Natural killer cell (primary cell): Measurements from ENCODE around the gene MMP24OS. TPM values are rescaled to one million over a fixed set of nuclear protein-coding genes. Genes with fewer than 3 reads are reported as not detected.

Experiments used
- ATAC-seq, 3 donors: fragments of 150-1000 bp in 2 of 3; fragments of 200-7000 bp in 1 of 3; cut with Tn5 transposase; 1 replicate in 1 of 3; 2 replicates in 2 of 3; pipeline ENCODE4 v1.10.0; 2021; ENCODE audit warnings: mild to moderate bottlenecking in 2 of 3, moderate library complexity in 2 of 3
- DNase-seq, 2 donors: peaks; one replicate each; pipeline versions ENCODE4 v3.0.0 to v3.0.0-alpha.2; 2013 to 2021; ENCODE audit warnings: mixed read lengths in 1 of 2
- H3K27ac ChIP-seq: one replicate; pipeline ENCODE4 v1.5.1; 2013; ENCODE audit warnings: mild to moderate bottlenecking, low read length
- H3K27me3 ChIP-seq: one replicate; pipeline ENCODE4 v1.6.1; 2013; ENCODE audit warnings: low read length; ENCODE audit not compliant: control insufficient read depth, insufficient read depth
- H3K36me3 ChIP-seq: one replicate; pipeline ENCODE4 v1.6.1; 2013; ENCODE audit warnings: low read length; ENCODE audit not compliant: control insufficient read depth, insufficient read depth
- H3K4me1 ChIP-seq: one replicate; pipeline ENCODE4 v1.6.1; 2013; ENCODE audit warnings: low read length; ENCODE audit not compliant: control insufficient read depth, insufficient read depth
- H3K4me3 ChIP-seq: one replicate; pipeline ENCODE4 v1.5.1; 2013; ENCODE audit warnings: low read length
- H3K9me3 ChIP-seq: one replicate; pipeline ENCODE4 v1.6.1; 2013; ENCODE audit warnings: low read length; ENCODE audit not compliant: control insufficient read depth, insufficient read depth
- H3K27ac Mint-ChIP-seq, 2 donors: one replicate each; pipeline ENCODE4 v1.8.0; 2022; ENCODE audit warnings: mild to moderate bottlenecking in 2 of 2, mixed read lengths in 2 of 2, moderate library complexity in 1 of 2
- H3K27me3 Mint-ChIP-seq, 2 donors: one replicate each; pipeline ENCODE4 v1.8.0; 2022; ENCODE audit warnings: low read depth in 2 of 2, mixed read lengths in 2 of 2
- H3K36me3 Mint-ChIP-seq: one replicate; pipeline ENCODE4 v1.8.0; 2022; ENCODE audit warnings: mixed read lengths
- H3K4me1 Mint-ChIP-seq, 2 donors: one replicate each; pipeline ENCODE4 v1.8.0; 2022; ENCODE audit warnings: mixed read lengths in 2 of 2
- H3K4me3 Mint-ChIP-seq: one replicate; pipeline ENCODE4 v1.8.0; 2022; ENCODE audit warnings: mild to moderate bottlenecking, moderate library complexity, mixed read lengths
- H3K9me3 Mint-ChIP-seq, 2 donors: one replicate each; pipeline ENCODE4 v1.8.0; 2022; ENCODE audit warnings: mixed read lengths in 2 of 2
- CTCF ChIP-seq: fragments of 200-600 bp; IDR thresholded peaks from one replicate; pipeline ENCODE4 v1.8.0; 2022; ENCODE audit warnings: antibody characterized with exemption
- WGBS: methylation state at CpG from one replicate; pipeline ENCODE4 v1.1.7; 2013; ENCODE audit warnings: missing lambda C conversion rate; ENCODE audit not compliant: insufficient coverage; 5-methylcytosine and 5-hydroxymethylcytosine counted together
- intact Hi-C: fragments of 100-400 bp; cut with micrococcal nuclease; formaldehyde crosslinking; loops from one replicate; pipeline ENCODE4 v1.14.2; 2022
- total RNA-seq, 4 donors: library from RNA; stranded (reverse); fragments of 120-200 nt in 1 of 4; gene quantifications; one replicate each; pipeline versions ENCODE4 v1.2.3 to v1.2.4, GENCODE V29; 2013 to 2022

Gene MMP24OS
- total RNA-seq, 3 donors from 2014 or later (not counting 1 experiment from before 2014, with no cell fraction given), result 76.5 to 92.7 (median 86.6) TPM

- DNase-seq (no peak), ATAC-seq (no peak)
- no peak overlapping the region for H3K27ac Mint-ChIP-seq
- no peak overlapping the region for H3K27ac ChIP-seq
- no peak overlapping the region for H3K4me3 Mint-ChIP-seq
- H3K9me3 ChIP-seq, result no peaks in the 10 kb centered on the region
- TF ChIP-seq CTCF, result no peak
- no peaks in the 10 kb centered on the region for H3K9me3 Mint-ChIP-seq
- peaks cover 9% of the 10 kb centered on the region for H3K4me1 ChIP-seq
- no peaks in the 10 kb centered on the region for H3K36me3 Mint-ChIP-seq
- no peak overlapping the region for H3K4me3 ChIP-seq
- intact Hi-C loops, result no loop called here
- no peaks in the 10 kb centered on the region for H3K36me3 ChIP-seq
- H3K27me3 ChIP-seq, result no peaks in the 10 kb centered on the region
- H3K27me3 Mint-ChIP-seq, result no peaks in the 10 kb centered on the region
- peaks cover 8 to 22% of the 10 kb centered on the region in 2 donors for H3K4me1 Mint-ChIP-seq
Observed at GRCh38 chr20:35319871-35320197, 41.9 kb upstream of the MMP24OS start.

- Mint-ChIP-seq H3K27ac (no peak overlapping the region), H3K4me1 (peaks cover 13 to 27% of the 10 kb centered on the region in 2 donors), H3K27me3 (no peaks in the 10 kb centered on the region), H3K4me3 (no peak overlapping the region), H3K9me3 (no peaks in the 10 kb centered on the region), H3K36me3 (no peaks in the 10 kb centered on the region)
- Histone ChIP-seq H3K27ac (no peak overlapping the region), H3K27me3 (no peaks in the 10 kb centered on the region), H3K9me3 (no peaks in the 10 kb centered on the region), H3K4me3 (no peak overlapping the region), H3K4me1 (peaks cover 9% of the 10 kb centered on the region), H3K36me3 (no peaks in the 10 kb centered on the region)
- no peak for ATAC-seq
- TF ChIP-seq CTCF, result no peak
- WGBS, result 99% methylated on average over 4 of the region's 5 CpGs
- intact Hi-C loops, result no loop called here
- no peak for DNase-seq
Observed at GRCh38 chr20:35319192-35319870, 41.4 kb upstream of the MMP24OS start.

- intact Hi-C loops, result no loop called here
Observed at GRCh38 chr20:35318502-35319157, 40.7 kb upstream of the MMP24OS start.

More at GRCh38 chr20:35318502-35319157, 40.7 kb upstream of the MMP24OS start:
- H3K4me3 Mint-ChIP-seq, result no peak overlapping the region
- H3K9me3 Mint-ChIP-seq, result no peaks in the 10 kb centered on the region
- H3K4me1 Mint-ChIP-seq, result peaks cover 14 to 27% of the 10 kb centered on the region in 2 donors
- H3K27me3 ChIP-seq, result no peaks in the 10 kb centered on the region
- H3K27ac Mint-ChIP-seq, result no peak overlapping the region
- no peak overlapping the region for H3K27ac ChIP-seq
- H3K27me3 Mint-ChIP-seq, result no peaks in the 10 kb centered on the region
- H3K36me3 ChIP-seq, result no peaks in the 10 kb centered on the region
- WGBS, result 94% methylated on average over 6 of the region's 6 CpGs
- ATAC-seq, result no peak
- H3K9me3 ChIP-seq, result no peaks in the 10 kb centered on the region
- no peak for DNase-seq
- no peak overlapping the region for H3K4me3 ChIP-seq
- TF ChIP-seq CTCF, result no peak
- peaks cover 9% of the 10 kb centered on the region for H3K4me1 ChIP-seq
- no peaks in the 10 kb centered on the region for H3K36me3 Mint-ChIP-seq
